Measurements from ENCODE around the gene PADI3.

Gene PADI3

GRCh38 chr1:17289721-17290120 is 40.8 kb downstream of the PADI3 start:
- TF ChIP-seq CTCF (IDR thresholded peaks at IDR 0.05), result no peak

GRCh38 chr1:17290553-17290952 is 41.7 kb downstream of the PADI3 start:
- TF ChIP-seq CTCF (IDR thresholded peaks at IDR 0.05), result no peak

- no peak for TF ChIP-seq CTCF (IDR thresholded peaks at IDR 0.05)
Measured at GRCh38 chr1:17292299-17293160, 43.6 kb downstream of the PADI3 start.

GRCh38 chr1:17293681-17294425 is 45.0 kb downstream of the PADI3 start:
- TF ChIP-seq CTCF (IDR thresholded peaks at IDR 0.05), result no peak

- TF ChIP-seq CTCF (IDR thresholded peaks at IDR 0.05), result no peak
Measured at GRCh38 chr1:17295292-17295691, 46.4 kb downstream of the PADI3 start.

GRCh38 chr1:17296086-17296485 is 47.2 kb downstream of the PADI3 start:
- no peak for TF ChIP-seq CTCF (IDR thresholded peaks at IDR 0.05)

GRCh38 chr1:17297991-17298390 is 49.1 kb downstream of the PADI3 start:
- no peak for TF ChIP-seq CTCF (IDR thresholded peaks at IDR 0.05)
